WI38 (cell line): Measurements from ENCODE around the gene NTN1.

Source experiments
- H3K4me3 ChIP-seq: 2 replicates; pipeline ENCODE4 v1.5.1; 2011; ENCODE audit warnings: low read depth, mild to moderate bottlenecking, control low read depth, low read length
- CTCF ChIP-seq: IDR thresholded peaks from 2 replicates; pipeline ENCODE4 v1.5.1; 2012; ENCODE audit warnings: low read depth, mild to moderate bottlenecking, control low read depth, low read length

The NTN1 gene

DNA sequence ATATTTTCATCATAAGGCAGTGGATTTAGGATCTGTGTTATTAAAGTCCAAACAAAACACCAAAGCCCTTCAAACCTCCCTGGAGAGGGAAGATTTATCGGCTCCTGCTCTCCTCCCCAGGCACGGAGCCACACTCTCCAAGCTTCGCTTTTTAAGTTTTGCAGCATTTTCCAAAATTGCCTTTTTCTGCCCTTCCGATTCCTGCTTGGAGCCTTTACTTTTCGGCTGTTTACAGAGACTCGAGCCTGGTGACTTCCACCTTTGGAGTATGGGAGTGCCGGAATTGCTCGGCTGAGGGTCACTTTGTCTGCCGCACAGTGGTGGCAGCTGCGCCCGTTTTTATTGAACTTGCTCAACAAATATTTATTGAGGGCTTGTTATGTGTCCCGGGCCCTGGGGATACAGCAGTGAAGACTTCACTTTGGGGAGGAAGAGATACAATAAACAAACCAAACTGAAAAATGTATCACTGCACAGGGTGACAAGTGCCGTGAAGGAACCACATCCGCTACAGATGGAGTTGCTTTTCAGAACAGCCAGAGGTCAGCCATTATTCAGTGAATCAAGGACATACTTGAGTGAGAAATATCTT lies 185.5 kb downstream of the NTN1 start:
- no peak for TF ChIP-seq CTCF
- H3K4me3 ChIP-seq = no peak overlapping the region

- no peak for TF ChIP-seq CTCF
- H3K4me3 ChIP-seq = no peak overlapping the region
These were observed 187.2 kb downstream of the NTN1 start for GRCh38 chr17:9208381-9209105.

GRCh38 chr17:9209347-9209746 lies 188.0 kb downstream of the NTN1 start:
- TF ChIP-seq CTCF = no peak
- no peak overlapping the region for H3K4me3 ChIP-seq

- TF ChIP-seq CTCF = no peak
- H3K4me3 ChIP-seq = no peak overlapping the region
These were observed 188.6 kb downstream of the NTN1 start for GRCh38 chr17:9209781-9210370.

DNA sequence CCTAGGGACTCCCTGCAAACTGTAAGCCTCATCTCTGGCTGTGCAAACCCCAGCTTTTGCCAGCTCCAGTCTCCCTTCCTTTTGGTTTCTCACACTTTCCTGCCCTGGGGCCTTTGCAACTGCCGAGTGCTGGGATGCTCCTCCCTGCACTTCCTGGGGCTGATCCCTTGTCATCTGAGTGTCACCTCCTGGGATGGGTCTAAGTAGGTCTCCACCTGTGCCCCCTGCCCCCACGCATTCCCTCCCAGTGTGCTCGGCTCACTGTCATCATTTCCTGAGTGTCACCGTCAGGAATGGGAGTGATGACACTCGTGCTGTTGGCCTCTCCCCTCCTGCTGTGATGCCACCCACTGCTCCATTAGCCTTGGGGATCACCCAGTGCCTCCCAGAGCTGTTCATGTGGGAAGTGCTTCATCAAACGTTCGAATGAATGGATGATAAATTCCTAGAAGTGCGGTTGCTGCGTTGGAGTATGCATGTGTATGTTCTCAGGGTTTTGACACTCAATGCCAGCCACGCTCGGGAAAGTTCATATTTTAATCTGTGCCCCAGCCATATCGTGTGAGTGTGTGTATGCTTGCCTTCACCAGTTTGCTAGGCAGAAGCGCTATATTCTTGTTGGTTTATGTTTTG lies 189.9 kb downstream of the NTN1 start:
- TF ChIP-seq CTCF = no peak
- H3K4me3 ChIP-seq = no peak overlapping the region

- H3K4me3 ChIP-seq = no peak overlapping the region
- no peak for TF ChIP-seq CTCF
These were observed 191.3 kb downstream of the NTN1 start for GRCh38 chr17:9212376-9213302.
